Natural killer cell treated with Interleukin-12 subunit alpha and Interleukin-12 subunit beta and Interleukin-15 and Interleukin-18, amount 100 ng/mL, for 72 hours (primary cell): ENCODE measurements around the gene BARX2. TPM values are rescaled to one million over a fixed set of nuclear protein-coding genes. Genes with fewer than 3 reads are reported as not detected.
"Not testable (repeated sequence)": the region's sequence is repeated elsewhere in the genome, so short reads cannot be mapped to it uniquely, and the experiment has no call there.

Source experiments
- ATAC-seq, 2 donors: fragments of 150-1000 bp; cut with Tn5 transposase in 1 of 2; sonication (Bioruptor Pico), chemical (Tn5 transposase) in 1 of 2; 2 replicates each; pipeline ENCODE4 v1.10.0; 2021
- DNase-seq: peaks from one replicate; pipeline ENCODE4 v3.0.0; 2022; ENCODE audit warnings: low spot score
- H3K27ac Mint-ChIP-seq, 2 donors: 1 replicate in 1 of 2; 2 replicates in 1 of 2; pipeline ENCODE4 v1.8.0; 2022; ENCODE audit warnings: mixed read lengths in 2 of 2, mild to moderate bottlenecking in 1 of 2, moderate library complexity in 1 of 2
- H3K27me3 Mint-ChIP-seq, 2 donors: 1 replicate in 1 of 2; 2 replicates in 1 of 2; pipeline ENCODE4 v1.8.0; 2022; ENCODE audit warnings: mixed read lengths in 2 of 2
- H3K36me3 Mint-ChIP-seq: one replicate; pipeline ENCODE4 v1.8.0; 2022; ENCODE audit warnings: mixed read lengths
- H3K4me1 Mint-ChIP-seq, 2 donors: 1 replicate in 1 of 2; 2 replicates in 1 of 2; pipeline ENCODE4 v1.8.0; 2022; ENCODE audit warnings: low read depth in 2 of 2, mixed read lengths in 2 of 2, mild to moderate bottlenecking in 1 of 2
- H3K4me3 Mint-ChIP-seq: one replicate; pipeline ENCODE4 v1.8.0; 2022; ENCODE audit warnings: mixed read lengths
- H3K9me3 Mint-ChIP-seq: 2 replicates; pipeline ENCODE4 v1.8.0; 2022; ENCODE audit warnings: mixed read lengths
- total RNA-seq, 2 donors: library from RNA; stranded (reverse); gene quantifications; one replicate each; pipeline ENCODE4 v1.2.3, GENCODE V29; 2022

The BARX2 gene
- not detected for total RNA-seq

GRCh38 chr11:129375751-129376657 lies at the start of gene BARX2:
Gene BARX2 (plus strand): TSS chr11:129375848. CDS start chr11:129376036, 188 bp downstream.
- H3K4me3 Mint-ChIP-seq = no peak within 1 kb of the TSS
- peaks cover 56 to 72% of the 10 kb centered on the region in 2 donors for H3K27me3 Mint-ChIP-seq
- no peak within 1 kb of the TSS for H3K27ac Mint-ChIP-seq
- ATAC-seq (peak; percentile 6 to 17), DNase-seq (no peak)
- peaks cover 0 to 5% of the 10 kb centered on the region in 2 donors for H3K4me1 Mint-ChIP-seq
- peaks cover 5% of the 10 kb centered on the region for H3K36me3 Mint-ChIP-seq
- no peaks in the 10 kb centered on the region for H3K9me3 Mint-ChIP-seq

- H3K4me1 Mint-ChIP-seq = no peaks in the 10 kb centered on the region
- no peaks in the 10 kb centered on the region for H3K36me3 Mint-ChIP-seq
- no peaks in the 10 kb centered on the region for H3K9me3 Mint-ChIP-seq
- ATAC-seq (no peak), DNase-seq (no peak)
- no peak overlapping the region for H3K4me3 Mint-ChIP-seq
- peaks cover 5 to 14% of the 10 kb centered on the region in 2 donors for H3K27me3 Mint-ChIP-seq
- no peak overlapping the region for H3K27ac Mint-ChIP-seq
Observed at GRCh38 chr11:129326921-129327320, 48.7 kb upstream of the BARX2 start.

- not testable (repeated sequence) for H3K9me3 Mint-ChIP-seq, H3K36me3 Mint-ChIP-seq, H3K27ac Mint-ChIP-seq, H3K4me1 Mint-ChIP-seq, H3K4me3 Mint-ChIP-seq, ATAC-seq, DNase-seq
- H3K27me3 Mint-ChIP-seq = peaks cover 3 to 14% of the 10 kb centered on the region in 2 donors
Observed at GRCh38 chr11:129327708-129328107, 47.9 kb upstream of the BARX2 start.

- Mint-ChIP-seq H3K9me3 (no peaks in the 10 kb centered on the region), H3K27me3 (peaks cover 3 to 6% of the 10 kb centered on the region in 2 donors), H3K27ac (no peak overlapping the region), H3K4me3 (no peak overlapping the region), H3K4me1 (no peaks in the 10 kb centered on the region), H3K36me3 (no peaks in the 10 kb centered on the region)
- DNase-seq (no peak), ATAC-seq (no peak)
Observed at GRCh38 chr11:129328756-129329155, 46.9 kb upstream of the BARX2 start.

- H3K4me1 Mint-ChIP-seq = no peaks in the 10 kb centered on the region
- DNase-seq = no peak
Observed at GRCh38 chr11:129331217-129331616, 44.4 kb upstream of the BARX2 start.

GRCh38 chr11:129331871-129332274 lies 43.8 kb upstream of the BARX2 start:
- DNase-seq (no peak), ATAC-seq (peak; percentile 61 to 70)
- H3K27ac Mint-ChIP-seq = no peak overlapping the region
- H3K27me3 Mint-ChIP-seq = peaks cover 0 to 6% of the 10 kb centered on the region in 2 donors
- H3K4me1 Mint-ChIP-seq = no peaks in the 10 kb centered on the region
- H3K9me3 Mint-ChIP-seq = no peaks in the 10 kb centered on the region
- H3K4me3 Mint-ChIP-seq = no peak overlapping the region
- no peaks in the 10 kb centered on the region for H3K36me3 Mint-ChIP-seq

More at GRCh38 chr11:129331217-129331616, 44.4 kb upstream of the BARX2 start:
- Mint-ChIP-seq H3K36me3 (no peaks in the 10 kb centered on the region), H3K27ac (no peak overlapping the region), H3K9me3 (no peaks in the 10 kb centered on the region), H3K27me3 (peaks cover 0 to 6% of the 10 kb centered on the region in 2 donors), H3K4me3 (no peak overlapping the region)
- ATAC-seq = no peak

- Mint-ChIP-seq H3K4me1 (no peaks in the 10 kb centered on the region), H3K9me3 (no peaks in the 10 kb centered on the region), H3K27me3 (no peaks in the 10 kb centered on the region), H3K27ac (no peak overlapping the region), H3K4me3 (no peak overlapping the region), H3K36me3 (no peaks in the 10 kb centered on the region)
- ATAC-seq = no peak
- no peak for DNase-seq
Observed at GRCh38 chr11:129333873-129334272, 41.8 kb upstream of the BARX2 start.

GRCh38 chr11:129344301-129344940 lies 31.2 kb upstream of the BARX2 start:
- H3K27me3 Mint-ChIP-seq, H3K4me1 Mint-ChIP-seq, DNase-seq, H3K27ac Mint-ChIP-seq, ATAC-seq, H3K4me3 Mint-ChIP-seq, H3K36me3 Mint-ChIP-seq, H3K9me3 Mint-ChIP-seq: not testable (repeated sequence)

GRCh38 chr11:129346916-129347315 lies 28.7 kb upstream of the BARX2 start:
- Mint-ChIP-seq H3K27ac (no peak overlapping the region), H3K9me3 (peaks cover 3% of the 10 kb centered on the region), H3K4me3 (no peak overlapping the region), H3K36me3 (no peaks in the 10 kb centered on the region), H3K27me3 (peaks cover 5 to 10% of the 10 kb centered on the region in 2 donors), H3K4me1 (no peaks in the 10 kb centered on the region)
- DNase-seq (no peak), ATAC-seq (no peak)

- DNase-seq (no peak), ATAC-seq (peak; percentile 20 to 48)
- peaks cover 13% of the 10 kb centered on the region in 2 donors for H3K27me3 Mint-ChIP-seq
- H3K4me3 Mint-ChIP-seq = no peak overlapping the region
- H3K36me3 Mint-ChIP-seq = no peaks in the 10 kb centered on the region
- no peak overlapping the region for H3K27ac Mint-ChIP-seq
- peaks cover 3% of the 10 kb centered on the region for H3K9me3 Mint-ChIP-seq
- no peaks in the 10 kb centered on the region for H3K4me1 Mint-ChIP-seq
Observed at GRCh38 chr11:129348813-129349212, 26.8 kb upstream of the BARX2 start.

GRCh38 chr11:129352676-129353075 lies 23.0 kb upstream of the BARX2 start:
- no peaks in the 10 kb centered on the region for H3K9me3 Mint-ChIP-seq
- H3K4me3 Mint-ChIP-seq = no peak overlapping the region
- no peaks in the 10 kb centered on the region for H3K4me1 Mint-ChIP-seq
- ATAC-seq (no peak), DNase-seq (no peak)
- H3K36me3 Mint-ChIP-seq = no peaks in the 10 kb centered on the region
- H3K27me3 Mint-ChIP-seq = peaks cover 15 to 18% of the 10 kb centered on the region in 2 donors
- H3K27ac Mint-ChIP-seq = no peak overlapping the region

- Mint-ChIP-seq H3K4me3 (no peak overlapping the region), H3K27ac (no peak overlapping the region), H3K4me1 (no peaks in the 10 kb centered on the region), H3K36me3 (no peaks in the 10 kb centered on the region), H3K27me3 (peaks cover 18 to 24% of the 10 kb centered on the region in 2 donors), H3K9me3 (no peaks in the 10 kb centered on the region)
- ATAC-seq (no peak), DNase-seq (no peak)
Observed at GRCh38 chr11:129354691-129355090, 21.0 kb upstream of the BARX2 start.

GRCh38 chr11:129359748-129360147 lies 15.9 kb upstream of the BARX2 start:
- Mint-ChIP-seq H3K27me3 (peaks cover 13 to 28% of the 10 kb centered on the region in 2 donors), H3K36me3 (no peaks in the 10 kb centered on the region), H3K4me3 (no peak overlapping the region), H3K9me3 (no peaks in the 10 kb centered on the region), H3K27ac (no peak overlapping the region), H3K4me1 (no peaks in the 10 kb centered on the region)
- DNase-seq (no peak), ATAC-seq (no peak)

- H3K4me1 Mint-ChIP-seq = no peaks in the 10 kb centered on the region
Observed at GRCh38 chr11:129364143-129364654, 11.4 kb upstream of the BARX2 start.

More at GRCh38 chr11:129364143-129364654, 11.4 kb upstream of the BARX2 start:
- DNase-seq (peak; percentile 73), ATAC-seq (peak; percentile 89 to 93)
- Mint-ChIP-seq H3K4me3 (no peak overlapping the region), H3K27me3 (peaks cover 36 to 44% of the 10 kb centered on the region in 2 donors), H3K9me3 (no peaks in the 10 kb centered on the region), H3K36me3 (no peaks in the 10 kb centered on the region), H3K27ac (no peak overlapping the region)
